Calu3 (cell line): ENCODE data around the gene PIGK. TPM values are rescaled to one million over a fixed set of nuclear protein-coding genes. Genes with fewer than 3 reads are reported as not detected.

ENCODE experiments used
- BruUV-seq: library from RNA; stranded (reverse); fragments of 400-500 nt; replicated peaks from 2 replicates; lab custom pipeline; 2021; lab: Mats Ljungman, UMichigan
- CTCF ChIA-PET: fragments of 300-600 bp; sonication (Branson Sonifier 250); formaldehyde crosslinking; loops from one replicate; lab custom pipeline; 2022; ENCODE audit warnings: antibody characterized with exemption; lab: Charles Lee
- DNase-seq: peaks from one replicate; pipeline ENCODE4 v3.0.0; 2022
- H3K27ac Mint-ChIP-seq: one replicate; pipeline ENCODE4 v1.8.0; 2022; ENCODE audit warnings: mixed read lengths; ENCODE audit not compliant: unreplicated experiment
- H3K27me3 Mint-ChIP-seq: one replicate; pipeline ENCODE4 v1.8.0; 2022; ENCODE audit warnings: mixed read lengths; ENCODE audit not compliant: unreplicated experiment
- H3K36me3 Mint-ChIP-seq: one replicate; pipeline ENCODE4 v1.8.0; 2022; ENCODE audit warnings: mild to moderate bottlenecking, moderate library complexity, mixed read lengths; ENCODE audit not compliant: insufficient read depth, unreplicated experiment
- H3K4me1 Mint-ChIP-seq: one replicate; pipeline ENCODE4 v1.8.0; 2022; ENCODE audit warnings: mild to moderate bottlenecking, low read depth, mixed read lengths; ENCODE audit not compliant: unreplicated experiment
- H3K4me3 Mint-ChIP-seq: one replicate; pipeline ENCODE4 v1.8.0; 2022; ENCODE audit warnings: mild to moderate bottlenecking, low read depth, moderate library complexity, mixed read lengths; ENCODE audit not compliant: unreplicated experiment
- H3K9me3 Mint-ChIP-seq: one replicate; pipeline ENCODE4 v1.8.0; 2022; ENCODE audit warnings: low read depth, mixed read lengths; ENCODE audit not compliant: unreplicated experiment
- CTCF ChIP-seq: fragments of 200-600 bp; IDR thresholded peaks from one replicate; pipeline ENCODE4 v1.8.0; 2022; ENCODE audit warnings: antibody characterized with exemption; ENCODE audit not compliant: unreplicated experiment
- intact Hi-C: fragments of 100-400 bp; cut with micrococcal nuclease; formaldehyde crosslinking; loops from one replicate; pipeline ENCODE4 v1.10.0; 2022; ENCODE audit not compliant: unreplicated experiment
- total RNA-seq: library from RNA; stranded (reverse); gene quantifications from 2 replicates; pipeline ENCODE4 v1.2.3, GENCODE V29; 2022

The PIGK gene
- total RNA-seq, 1 experiment from 2014 or later, result 41.8 TPM

- DNase-seq, result no peak
- Mint-ChIP-seq H3K9me3 (no peaks in the 10 kb centered on the region), H3K4me3 (no peak overlapping the region), H3K27ac (no peak overlapping the region), H3K27me3 (no peaks in the 10 kb centered on the region), H3K36me3 (no peaks in the 10 kb centered on the region), H3K4me1 (no peaks in the 10 kb centered on the region)
- no peak for TF ChIP-seq CTCF
- CTCF ChIA-PET, result no interaction called here
- BruUV-seq, result no TSS peak
- intact Hi-C loops, result no loop called here
Measured at GRCh38 chr1:77104672-77105071, 114.6 kb downstream of the PIGK start.

- DNase-seq, result no peak
- BruUV-seq, result no TSS peak
- no peaks in the 10 kb centered on the region for H3K4me1 Mint-ChIP-seq
- no peak overlapping the region for H3K27ac Mint-ChIP-seq
- no peaks in the 10 kb centered on the region for H3K9me3 Mint-ChIP-seq
- no peaks in the 10 kb centered on the region for H3K36me3 Mint-ChIP-seq
- no peak for TF ChIP-seq CTCF
- CTCF ChIA-PET, result no interaction called here
- intact Hi-C loops, result no loop called here
- H3K4me3 Mint-ChIP-seq, result no peak overlapping the region
- H3K27me3 Mint-ChIP-seq, result no peaks in the 10 kb centered on the region
Measured at GRCh38 chr1:77103486-77103885, 115.7 kb downstream of the PIGK start.

- intact Hi-C loops, result no loop called here
- H3K4me3 Mint-ChIP-seq, result no peak overlapping the region
- no peaks in the 10 kb centered on the region for H3K36me3 Mint-ChIP-seq
- H3K9me3 Mint-ChIP-seq, result no peaks in the 10 kb centered on the region
- CTCF ChIA-PET, result no interaction called here
- no peak for TF ChIP-seq CTCF
- no TSS peak for BruUV-seq
- no peaks in the 10 kb centered on the region for H3K27me3 Mint-ChIP-seq
- H3K27ac Mint-ChIP-seq, result no peak overlapping the region
- H3K4me1 Mint-ChIP-seq, result no peaks in the 10 kb centered on the region
- DNase-seq, result no peak
Measured at GRCh38 chr1:77100875-77101274, 118.4 kb downstream of the PIGK start.

GRCh38 chr1:77096496-77097255, 122.6 kb downstream of the PIGK start:
- CTCF ChIA-PET, result no interaction called here
- Mint-ChIP-seq H3K27me3 (no peaks in the 10 kb centered on the region), H3K36me3 (no peaks in the 10 kb centered on the region), H3K27ac (no peak overlapping the region), H3K4me3 (no peak overlapping the region), H3K9me3 (no peaks in the 10 kb centered on the region), H3K4me1 (no peaks in the 10 kb centered on the region)
- TF ChIP-seq CTCF, result no peak
- no peak for DNase-seq
- no TSS peak for BruUV-seq
- intact Hi-C loops, result no loop called here
